ENCODE data around the gene ST7. TPM values are rescaled to one million over a fixed set of nuclear protein-coding genes. Genes with fewer than 3 reads are reported as not detected.

The ST7 gene
- total RNA-seq, 4 donors from 2014 or later: 16.2 to 38.6 (median 22.5) TPM

DNA sequence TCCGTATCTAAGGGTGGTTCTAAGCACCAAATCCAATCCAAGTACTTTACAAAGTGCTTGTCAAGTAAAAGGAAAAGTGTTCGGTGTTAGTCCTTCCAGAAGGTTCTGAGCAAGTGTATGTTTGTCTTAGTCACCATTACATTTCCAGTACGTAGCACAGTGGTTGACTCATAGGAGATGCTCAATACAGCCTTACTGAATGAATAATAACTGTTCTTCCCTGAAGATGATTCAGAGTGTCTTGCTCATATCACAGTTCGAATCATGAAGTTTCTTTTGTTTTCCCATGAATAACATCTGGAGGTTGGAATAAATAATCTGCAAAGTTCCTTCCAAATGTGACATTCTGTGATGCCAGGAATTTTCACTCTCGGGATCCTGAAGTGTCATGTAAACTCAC, 316.1 kb downstream of the ST7 start:
- no peak for TF ChIP-seq CTCF (IDR thresholded peaks at IDR 0.05; ENCODE audit: low read depth)

DNA sequence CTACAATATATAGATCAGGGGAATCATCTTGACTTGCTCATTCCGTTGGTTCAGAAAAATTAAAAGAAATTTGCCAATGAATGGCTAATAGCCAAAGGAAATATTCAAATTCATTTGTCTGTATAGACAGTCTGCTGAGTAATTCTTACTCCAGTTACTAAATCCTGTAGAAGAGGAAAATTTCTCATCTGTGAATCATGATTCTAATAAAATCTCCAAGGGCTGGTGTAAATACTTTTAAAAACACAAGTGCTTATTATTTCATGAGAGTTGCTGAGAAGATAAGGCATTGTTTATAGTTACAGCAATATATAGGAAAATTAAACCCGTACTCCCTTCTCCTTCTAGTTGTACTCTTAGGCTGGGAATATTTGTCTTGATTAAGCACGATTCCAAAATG, 316.6 kb downstream of the ST7 start:
- no peak for TF ChIP-seq CTCF (IDR thresholded peaks at IDR 0.05; ENCODE audit: low read depth)

DNA sequence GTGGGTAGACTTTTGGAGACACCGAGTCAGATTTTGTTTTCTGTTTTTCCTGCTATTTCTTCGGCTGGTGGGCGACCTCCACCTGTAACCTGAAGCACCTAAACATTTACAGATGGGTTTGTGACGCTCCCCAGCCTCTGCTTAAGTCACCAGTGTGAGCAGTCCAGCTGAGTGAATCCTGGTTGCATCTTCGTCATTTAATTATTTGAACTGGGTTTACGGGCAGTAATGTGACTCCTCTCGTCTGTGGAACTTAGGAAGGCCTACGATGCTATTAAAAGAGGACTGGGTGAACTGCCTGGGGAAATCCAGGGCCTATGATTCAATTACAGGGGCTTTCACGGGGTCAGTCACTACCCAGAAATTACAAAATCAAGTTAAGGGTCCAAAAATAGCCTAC, 317.1 kb downstream of the ST7 start:
- no peak for TF ChIP-seq CTCF (IDR thresholded peaks at IDR 0.05; ENCODE audit: low read depth)

DNA sequence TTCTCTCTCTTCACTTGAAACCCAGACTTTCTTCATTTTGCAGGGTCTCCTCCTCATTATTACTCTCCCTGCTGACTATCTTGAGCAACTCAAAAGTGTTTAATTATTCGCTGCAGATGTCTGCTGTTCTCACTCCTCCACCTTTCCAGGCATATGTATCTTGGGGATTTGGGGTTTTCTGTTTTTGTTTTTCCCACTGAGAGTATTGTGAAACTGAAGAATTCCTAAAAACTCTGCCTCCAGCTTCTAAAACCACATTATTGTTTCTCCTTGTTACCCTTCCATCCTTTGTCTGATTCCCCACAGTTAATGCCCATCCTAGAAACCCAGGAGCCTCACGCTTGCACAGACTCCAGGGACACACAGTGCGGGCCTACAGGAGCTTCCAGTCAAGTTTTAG, 318.3 kb downstream of the ST7 start:
- no peak for TF ChIP-seq CTCF (IDR thresholded peaks at IDR 0.05; ENCODE audit: low read depth)

DNA sequence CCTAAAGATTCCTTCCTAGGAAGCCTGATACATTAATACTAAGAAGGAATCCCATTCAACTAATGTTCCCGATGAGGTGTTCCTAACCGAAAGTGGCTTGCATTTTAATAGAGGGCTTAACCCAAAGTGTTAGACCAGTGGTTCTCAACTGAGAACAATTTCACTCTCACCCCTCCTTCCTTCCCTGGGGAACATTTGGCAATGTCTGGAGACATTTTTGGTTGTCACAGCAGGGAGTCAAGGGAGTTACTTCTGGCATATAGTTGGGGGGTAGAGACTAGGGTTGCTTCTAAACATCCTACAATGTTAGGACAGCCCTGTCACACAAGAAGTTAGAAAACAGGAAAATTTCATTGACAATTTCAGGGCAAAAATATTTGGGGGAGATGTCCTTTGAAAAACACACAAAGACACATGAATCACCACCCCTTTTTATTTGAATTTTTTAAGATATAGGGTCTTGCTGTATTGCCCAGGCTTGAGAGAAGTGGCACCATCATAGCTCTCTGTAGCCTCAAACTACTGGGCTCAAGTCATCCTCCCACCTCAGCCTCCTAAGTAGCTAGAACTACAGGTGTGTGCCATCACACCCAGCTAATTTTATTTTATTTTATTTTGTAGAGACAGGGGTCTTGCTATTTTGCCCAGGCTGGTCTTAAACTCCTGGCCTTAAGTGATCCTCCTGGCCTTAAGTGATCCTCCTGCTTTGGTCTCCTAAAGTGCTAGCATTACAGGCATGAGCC, 318.9 kb downstream of the ST7 start:
- TF ChIP-seq CTCF (IDR thresholded peaks at IDR 0.05; ENCODE audit: low read depth): no peak

DNA sequence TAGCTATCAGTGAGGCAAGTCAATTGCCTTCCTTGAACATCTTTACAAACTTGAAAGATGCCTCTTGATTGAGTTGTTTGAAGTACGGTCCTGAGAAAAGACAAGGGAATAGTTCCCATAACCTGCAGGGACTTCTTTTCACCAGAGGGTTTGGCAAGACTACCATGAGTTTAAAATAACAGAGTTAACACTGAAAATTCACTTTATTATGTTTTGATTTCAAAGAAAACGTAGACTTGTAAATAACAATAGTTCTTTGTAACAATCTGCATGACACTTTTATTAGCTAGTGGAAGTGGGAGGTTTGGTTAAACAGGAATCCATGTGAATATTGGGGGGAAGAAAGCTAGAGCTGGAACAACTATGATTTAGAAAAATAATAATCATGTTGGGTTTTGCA, 320.0 kb downstream of the ST7 start:
- TF ChIP-seq CTCF (IDR thresholded peaks at IDR 0.05; ENCODE audit: low read depth): no peak

DNA sequence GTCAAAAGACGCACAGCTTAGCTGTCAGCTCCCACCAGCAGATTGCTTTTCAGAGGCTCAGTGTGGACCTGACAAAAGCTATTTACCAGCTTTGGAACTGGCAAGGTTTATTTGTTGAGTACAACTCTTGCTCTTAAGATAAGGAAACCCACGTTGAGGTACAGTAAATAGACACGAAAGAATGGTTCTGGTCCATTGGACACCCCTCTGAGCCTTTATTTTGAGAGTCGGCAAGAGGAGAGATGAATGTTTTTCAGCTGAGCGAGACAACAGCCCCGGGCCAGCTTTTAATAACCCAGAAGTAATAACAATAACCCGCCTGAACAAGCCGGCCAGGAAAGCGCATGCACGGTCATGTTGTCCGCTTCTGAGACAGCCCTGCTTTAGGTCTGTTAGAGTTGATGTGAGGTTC, 320.5 kb downstream of the ST7 start:
- TF ChIP-seq CTCF (IDR thresholded peaks at IDR 0.05; ENCODE audit: low read depth): no peak
